SHP77 (cell line): ENCODE data around the gene FDPS.
"Not testable (repeated sequence)": the region's sequence is repeated elsewhere in the genome, so short reads cannot be mapped to it uniquely, and the experiment has no call there.

Experiments
- DNase-seq, 2 experiments: peaks; one replicate each; lab custom pipeline; 2025; lab: John Stamatoyannopoulos, UW

The FDPS gene

DNA sequence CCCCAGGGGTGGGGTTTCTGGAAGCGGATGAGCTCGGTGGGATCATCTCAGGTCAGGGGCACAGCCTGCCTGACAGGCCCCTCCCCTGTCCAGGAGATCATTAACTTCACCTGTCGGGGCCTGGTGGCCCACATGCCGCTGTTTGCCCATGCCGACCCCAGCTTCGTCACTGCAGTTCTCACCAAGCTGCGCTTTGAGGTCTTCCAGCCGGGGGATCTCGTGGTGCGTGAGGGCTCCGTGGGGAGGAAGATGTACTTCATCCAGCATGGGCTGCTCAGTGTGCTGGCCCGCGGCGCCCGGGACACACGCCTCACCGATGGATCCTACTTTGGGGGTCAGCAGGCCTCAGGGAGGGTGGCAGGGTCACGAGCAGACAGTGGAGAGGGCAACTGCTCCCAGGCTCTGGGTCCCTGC lies 23.0 kb upstream of the FDPS start:
- DNase-seq, result no peak

DNA sequence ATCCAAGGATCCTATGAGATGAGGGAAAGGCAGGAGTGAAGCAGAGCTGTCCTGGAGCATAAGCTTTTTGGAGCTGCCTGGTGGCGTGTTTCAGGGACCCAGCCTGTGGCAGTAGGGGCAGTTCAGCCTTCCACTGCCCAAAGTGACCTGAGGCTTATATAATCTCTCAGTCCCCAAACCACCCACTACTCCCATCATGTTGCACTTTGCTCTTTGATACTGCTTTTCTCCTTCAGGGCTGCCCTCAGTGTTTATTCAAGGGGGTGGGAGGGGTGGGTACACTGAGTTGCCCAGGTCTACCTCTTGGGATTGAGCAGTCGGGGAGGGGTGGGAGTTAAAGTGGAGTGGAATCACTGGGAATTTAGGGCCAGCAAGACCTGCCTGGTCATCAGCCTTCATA lies 22.1 kb upstream of the FDPS start:
- no peak for DNase-seq

DNA sequence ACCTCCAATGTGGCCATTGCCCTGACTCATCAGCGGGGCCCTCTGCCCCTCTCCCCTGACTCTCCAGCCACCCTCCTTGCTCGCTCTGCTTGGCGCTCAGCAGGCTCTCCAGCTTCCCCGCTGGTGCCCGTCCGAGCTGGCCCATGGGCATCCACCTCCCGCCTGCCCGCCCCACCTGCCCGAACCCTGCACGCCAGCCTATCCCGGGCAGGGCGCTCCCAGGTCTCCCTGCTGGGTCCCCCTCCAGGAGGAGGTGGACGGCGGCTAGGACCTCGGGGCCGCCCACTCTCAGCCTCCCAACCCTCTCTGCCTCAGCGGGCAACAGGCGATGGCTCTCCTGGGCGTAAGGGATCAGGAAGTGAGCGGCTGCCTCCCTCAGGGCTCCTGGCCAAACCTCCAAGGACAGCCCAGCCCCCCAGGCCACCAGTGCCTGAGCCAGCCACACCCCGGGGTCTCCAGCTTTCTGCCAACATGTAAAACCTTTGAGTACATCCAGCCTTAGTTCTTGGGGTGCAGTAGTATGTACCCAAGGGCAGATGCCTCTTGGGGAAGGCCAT lies 20.6 kb upstream of the FDPS start:
- DNase-seq, result no peak

DNA sequence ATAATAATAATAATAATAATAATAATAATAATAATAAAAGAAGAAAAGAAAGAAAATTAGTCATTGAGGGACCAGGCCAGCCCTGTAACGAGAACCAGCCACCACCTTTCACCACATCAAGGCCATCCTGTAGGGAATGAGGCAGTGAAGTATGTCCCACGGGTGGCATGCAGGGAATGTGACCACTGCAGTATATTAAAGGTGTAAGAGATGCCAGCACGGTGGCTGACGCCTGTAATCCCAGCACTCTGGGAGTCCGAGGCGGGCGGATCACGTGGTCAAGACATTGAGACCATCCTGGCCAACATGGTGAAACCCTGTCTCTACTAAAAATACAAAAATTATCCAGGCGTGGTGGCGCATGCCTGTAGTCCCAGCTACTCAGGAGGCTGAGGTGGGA lies 17.7 kb upstream of the FDPS start:
- not testable (repeated sequence) for DNase-seq

DNA sequence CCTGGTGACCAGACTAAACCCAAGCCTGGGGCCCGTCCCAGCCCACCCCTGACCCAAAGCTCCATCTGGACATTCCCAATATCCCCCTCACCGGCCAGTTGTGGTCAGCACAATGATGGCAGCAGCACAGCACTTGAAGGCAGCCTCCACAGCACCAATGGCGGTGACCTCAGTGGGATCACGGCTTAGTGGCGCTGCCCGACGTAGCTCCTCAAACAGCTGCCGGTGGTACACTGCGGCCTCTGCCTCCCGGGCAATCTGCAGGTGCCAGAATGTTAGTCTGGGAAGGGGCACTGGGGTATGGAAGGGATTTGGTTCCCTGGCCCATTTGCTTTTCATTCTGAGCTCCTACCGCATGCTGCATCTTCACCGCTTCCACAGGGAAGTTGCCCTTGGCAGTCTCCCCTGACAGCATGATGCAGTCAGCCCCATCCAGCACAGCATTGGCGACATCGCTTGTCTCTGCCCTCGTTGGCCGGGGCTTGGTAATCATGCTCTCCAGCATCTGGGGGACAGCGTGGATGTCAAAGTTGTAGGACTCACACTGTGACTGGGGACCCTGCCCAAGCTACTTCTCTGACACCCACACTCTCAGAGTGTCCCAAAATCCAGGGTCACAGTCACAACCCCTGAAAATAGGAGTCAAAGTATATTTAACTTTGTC lies 15.4 kb upstream of the FDPS start:
- no peak for DNase-seq

DNA sequence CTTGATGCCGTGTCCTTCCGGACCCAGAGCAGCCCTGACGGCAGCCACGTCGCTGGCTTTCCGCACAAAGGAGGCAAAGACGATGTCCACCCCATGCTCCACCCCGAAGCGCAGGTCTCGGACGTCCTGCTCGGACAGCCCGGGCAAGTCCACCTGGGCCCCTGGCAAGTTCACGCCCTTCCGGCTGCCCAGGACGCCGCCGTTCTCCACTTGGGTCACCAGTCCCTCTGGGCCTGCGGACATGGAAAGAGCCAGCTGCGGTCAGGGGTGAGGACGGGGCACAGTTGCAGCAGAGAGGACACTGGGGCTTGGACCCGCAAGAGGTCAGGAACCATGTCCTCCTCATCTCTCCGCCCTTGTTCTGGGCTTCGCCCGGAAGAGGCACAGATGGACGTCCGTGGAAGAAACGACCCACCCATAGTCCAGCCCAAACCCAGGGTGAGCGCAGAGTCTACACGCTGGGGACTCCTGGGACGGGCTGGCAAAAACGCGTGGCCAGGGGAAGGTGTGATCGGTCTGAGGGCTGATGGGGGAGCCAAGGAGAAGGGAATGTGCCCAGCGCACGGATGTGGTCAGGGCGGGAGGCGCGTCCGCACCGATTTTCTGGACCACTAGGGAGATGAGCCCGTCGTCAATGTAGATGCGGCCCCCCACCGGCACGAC lies 14.0 kb upstream of the FDPS start:
- DNase-seq, result no peak

DNA sequence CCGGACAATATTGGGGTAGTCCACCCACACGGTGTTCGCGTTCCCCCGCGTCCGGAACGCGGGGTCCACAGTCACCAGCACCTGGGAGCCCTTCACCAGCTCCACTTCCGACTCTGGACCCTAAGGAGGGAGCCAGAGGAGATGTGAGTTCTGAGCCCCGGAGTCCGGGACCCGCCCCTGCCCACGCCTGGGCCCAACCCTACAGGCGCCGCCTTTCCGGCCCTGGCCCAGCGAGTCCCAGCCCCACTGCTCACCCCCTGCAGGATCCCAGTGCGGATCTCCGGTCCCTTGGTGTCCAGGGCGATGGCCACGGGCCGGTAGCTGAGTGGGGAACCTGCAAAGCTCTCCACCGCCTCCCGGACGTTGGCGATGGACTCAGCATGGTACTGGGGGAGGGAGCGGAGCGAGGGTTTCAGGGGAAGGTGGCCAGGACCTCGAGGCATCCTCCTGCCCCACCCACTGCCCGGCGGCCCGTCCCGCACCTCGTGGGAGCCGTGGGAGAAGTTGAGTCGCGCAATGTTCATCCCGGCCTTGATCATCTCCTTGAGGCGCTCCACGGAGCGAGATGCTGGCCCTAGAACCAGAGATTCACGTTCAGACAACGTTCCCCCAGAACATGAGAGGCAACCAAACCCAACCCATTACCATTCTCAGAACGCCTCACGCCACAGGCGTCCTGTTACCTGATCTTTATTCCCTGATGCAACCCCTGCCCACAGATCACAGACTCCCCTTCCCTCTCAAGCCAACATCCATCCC lies 13.3 kb upstream of the FDPS start:
- no peak for DNase-seq

DNA sequence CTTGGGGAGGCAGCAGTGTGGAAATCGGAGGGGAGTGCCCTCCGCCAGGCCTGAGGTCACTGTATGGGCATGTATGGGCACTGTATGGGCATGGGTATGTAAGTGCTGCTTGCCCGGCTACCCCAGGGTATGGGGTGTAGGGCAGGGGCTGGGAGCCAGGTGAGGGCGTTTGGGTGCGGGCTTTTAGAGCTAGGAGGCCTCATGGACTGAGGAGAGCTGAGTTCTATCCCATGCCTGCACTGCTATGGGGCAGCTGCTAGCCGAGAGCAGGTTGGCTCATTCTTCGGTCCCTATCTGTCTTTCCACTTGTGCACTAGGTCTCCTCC lies 12.8 kb upstream of the FDPS start:
- DNase-seq, result no peak

DNA sequence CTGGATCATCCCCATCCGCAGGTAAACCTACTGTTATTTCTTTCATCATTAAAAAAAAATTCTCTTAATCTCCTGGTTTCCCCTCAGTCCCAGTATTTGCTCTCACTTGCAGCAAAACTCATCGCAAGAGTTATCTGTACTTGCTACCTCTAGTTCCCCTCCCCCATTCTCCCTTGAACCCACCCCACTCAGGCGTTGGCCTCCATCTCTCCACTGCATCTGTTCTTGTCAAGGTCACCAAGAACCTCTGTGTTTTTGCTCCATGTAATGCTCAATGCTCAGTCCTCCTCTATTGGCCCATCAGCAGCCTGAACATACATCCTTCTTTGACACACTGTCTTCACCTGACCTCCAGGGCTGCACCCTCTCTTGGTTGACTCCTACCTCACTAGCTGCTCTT lies 12.0 kb upstream of the FDPS start:
- DNase-seq, result no peak

DNA sequence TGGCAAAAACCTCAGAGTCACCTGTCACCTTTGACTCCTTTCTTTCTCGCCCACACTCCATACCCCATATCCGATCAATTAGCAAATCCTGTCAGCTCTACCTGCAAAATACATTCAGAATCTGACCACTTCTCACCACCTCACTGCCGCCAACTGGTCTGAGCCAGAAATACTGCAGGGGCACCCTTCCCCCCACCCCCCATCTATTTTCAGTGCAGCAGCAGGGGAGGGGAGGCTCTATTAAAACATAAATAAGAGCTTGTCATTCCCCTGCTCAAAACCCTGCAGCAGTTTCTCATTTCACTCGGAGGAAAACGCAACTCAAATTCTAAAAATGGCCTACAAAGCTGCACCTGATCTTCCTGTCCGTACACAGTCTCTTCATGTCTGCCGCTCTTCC lies 11.3 kb upstream of the FDPS start:
- no peak for DNase-seq

DNA sequence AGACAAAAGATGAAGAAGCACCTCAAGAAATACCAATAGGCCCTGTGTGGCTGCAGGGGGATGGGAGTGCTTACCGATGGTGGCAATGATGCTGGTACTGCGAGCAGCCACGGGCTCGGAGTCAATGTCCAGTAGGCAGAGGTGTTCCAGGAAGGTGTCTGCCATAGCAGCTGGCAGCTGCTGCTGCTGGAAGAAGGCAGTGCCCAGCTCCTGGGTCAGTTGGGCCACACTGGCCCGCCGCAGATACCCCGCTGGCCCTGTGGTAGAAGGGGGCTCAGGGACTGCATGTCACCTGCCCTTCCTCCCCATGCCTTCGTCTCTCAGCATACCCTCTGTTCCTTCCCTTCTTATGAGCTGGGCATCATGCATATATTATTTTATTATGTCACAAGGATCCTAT lies 8.6 kb upstream of the FDPS start:
- no peak for DNase-seq

DNA sequence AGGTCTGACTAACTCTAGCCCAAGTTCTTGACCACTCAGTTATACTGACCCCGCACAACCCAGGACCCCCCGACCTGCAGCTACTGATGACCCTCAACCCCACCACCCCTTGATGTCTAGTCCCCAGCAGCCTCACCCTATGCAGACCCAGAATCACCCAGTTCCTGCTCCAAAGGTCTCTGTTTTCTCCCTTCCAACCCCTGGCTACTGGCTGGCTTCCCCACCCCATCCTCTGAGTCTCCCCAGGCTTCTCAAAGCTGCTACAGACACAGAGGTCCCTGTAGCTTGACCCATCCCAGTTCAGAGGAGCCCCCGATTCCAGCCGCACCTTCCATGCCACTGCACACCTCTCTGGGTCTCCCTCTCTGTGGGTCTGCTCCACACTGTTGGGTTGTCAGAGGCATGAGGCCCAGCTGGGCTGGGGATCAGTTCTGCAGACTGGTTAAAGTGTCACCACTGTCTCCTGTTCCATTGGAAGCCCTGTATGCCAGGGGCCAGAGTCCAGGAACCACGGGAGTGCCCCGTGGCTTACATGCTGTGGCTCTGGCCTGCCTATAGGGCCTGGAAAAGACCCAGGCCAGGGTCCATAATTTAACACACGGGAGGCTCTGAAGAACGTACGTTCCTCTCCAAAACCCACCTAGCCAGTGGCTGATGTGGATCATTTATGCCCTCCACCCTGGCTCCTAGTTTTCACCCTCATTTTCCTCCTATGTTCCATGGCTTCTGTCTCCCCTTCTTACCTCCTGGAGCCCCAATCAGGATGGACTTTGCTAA lies 7.9 kb upstream of the FDPS start:
- DNase-seq, result no peak

DNA sequence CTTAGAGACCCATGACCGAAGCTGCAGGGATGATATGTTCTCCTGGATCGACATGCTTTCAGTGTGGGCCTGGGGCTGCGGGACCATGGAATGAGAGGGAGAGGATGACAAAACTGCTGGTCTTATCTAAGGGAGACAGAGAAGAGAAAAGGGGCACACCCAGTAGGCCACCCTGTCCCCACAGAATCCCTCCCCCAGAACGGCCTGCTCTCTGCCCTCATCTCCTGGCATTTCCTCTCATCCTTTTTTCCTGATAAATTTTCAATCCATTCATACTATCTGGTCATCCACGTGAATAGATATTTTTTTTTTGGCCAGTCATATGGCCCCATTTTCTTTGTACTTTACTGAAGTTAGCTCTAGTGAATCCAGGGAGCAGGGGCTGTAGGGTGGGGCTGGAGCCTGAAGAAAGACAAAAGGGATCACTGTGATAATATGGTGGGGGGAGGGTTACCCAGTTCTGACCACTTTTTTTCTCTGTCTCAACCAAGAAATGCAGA lies 7.3 kb upstream of the FDPS start, which contains the start of gene PKLR:
Gene PKLR (minus strand): TSS at position 97 of the 500 bp plus-strand sequence. CDS start 43 bp downstream, at position 54.
- no peak for DNase-seq

DNA sequence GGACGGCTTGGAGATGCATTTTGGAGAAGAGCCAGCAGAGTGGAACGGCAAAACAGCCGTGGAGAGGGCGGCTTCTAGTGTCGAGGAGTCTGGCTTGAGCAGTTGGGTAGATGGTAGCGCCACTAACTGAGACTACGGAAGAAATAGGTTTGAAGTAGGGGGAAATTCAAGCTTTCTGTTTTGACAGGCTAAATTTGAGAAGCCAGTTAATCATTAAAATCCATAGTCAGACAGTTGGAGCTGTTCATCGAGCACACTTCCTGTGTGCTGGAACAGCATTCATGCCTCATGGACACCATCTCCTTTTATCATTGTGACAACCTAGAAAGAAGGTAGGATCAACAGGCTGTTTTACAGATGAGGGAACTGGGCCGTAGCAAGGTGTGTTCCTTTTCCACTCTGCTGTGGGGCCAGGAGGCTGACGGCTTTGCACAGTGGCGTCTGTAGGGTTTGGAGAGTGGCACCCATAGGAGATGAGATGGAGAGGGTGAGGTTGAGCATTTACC lies 4.1 kb upstream of the FDPS start:
- no peak for DNase-seq

DNA sequence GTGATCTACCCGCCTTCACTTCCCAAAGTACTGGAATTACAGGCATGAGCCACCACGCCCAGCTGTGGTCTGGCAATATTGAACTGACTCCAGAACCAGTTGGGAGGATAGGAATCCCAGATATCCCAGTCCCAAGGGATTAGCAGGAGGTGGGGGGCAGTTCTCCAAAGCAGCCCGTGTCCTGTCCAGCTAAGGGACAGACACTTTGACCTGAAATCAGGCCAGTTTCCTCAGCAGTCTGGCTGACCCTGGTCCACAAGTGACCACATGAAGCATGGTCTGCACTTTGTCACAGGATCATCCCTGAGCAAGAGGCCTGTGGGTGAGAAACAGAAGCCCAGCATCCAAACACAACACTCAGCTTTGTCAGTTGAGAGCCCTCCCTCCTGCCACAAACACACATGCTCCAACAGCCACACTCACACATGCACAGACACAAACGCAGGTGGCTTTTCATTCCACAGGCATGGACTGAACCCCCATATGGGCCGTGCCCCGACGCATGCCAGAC lies 2.7 kb upstream of the FDPS start:
- DNase-seq, result no peak

DNA sequence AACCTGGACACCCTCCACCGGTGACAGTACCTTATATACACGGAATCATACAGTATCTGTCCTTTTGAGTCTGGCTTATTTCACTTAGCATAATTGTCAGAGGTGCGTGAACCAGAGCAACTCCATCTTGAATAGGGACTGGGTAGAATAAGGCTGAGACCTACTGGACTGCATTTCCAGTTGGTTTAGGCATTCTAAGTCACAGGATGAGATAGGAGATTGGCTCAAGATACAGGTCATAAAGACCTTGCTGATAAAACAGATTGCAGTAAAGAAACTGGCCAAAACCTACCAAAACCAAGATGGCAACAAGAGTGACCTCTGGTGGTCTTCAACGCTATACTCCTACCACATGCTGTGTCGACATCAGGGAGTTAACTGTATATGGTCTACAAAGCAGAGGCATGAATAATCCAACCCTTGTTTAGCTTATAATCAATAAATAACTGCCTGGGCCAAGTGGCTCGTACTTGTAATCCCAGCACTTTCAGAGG lies 1.4 kb upstream of the FDPS start:
- peak; percentile 15 to 49 for DNase-seq

DNA sequence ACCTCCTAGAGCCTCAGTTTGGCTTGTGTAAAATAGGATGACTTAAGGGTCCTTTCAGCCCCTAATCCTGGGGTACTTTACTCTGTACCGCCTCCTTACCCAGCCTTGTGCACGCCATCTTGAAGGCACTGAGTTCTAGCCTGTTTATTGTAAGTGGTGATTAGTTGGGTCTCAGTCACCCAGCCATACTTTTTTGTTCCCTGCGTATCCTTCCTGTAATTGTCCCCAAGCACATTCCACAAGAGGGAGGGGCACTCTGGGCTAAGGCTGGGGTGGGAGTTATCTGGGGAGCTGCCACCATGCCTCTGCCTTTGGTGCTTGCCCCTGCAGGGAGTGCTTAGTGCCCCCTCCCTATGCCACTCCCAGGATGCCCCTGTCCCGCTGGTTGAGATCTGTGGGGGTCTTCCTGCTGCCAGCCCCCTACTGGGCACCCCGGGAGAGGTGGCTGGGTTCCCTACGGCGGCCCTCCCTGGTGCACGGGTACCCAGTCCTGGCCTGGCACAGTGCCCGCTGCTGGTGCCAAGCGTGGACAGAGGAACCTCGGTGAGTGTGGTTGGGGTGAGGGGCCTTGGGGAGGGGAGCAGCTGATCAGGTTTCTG lies 856 bp downstream of the FDPS start:
- no peak for DNase-seq

DNA sequence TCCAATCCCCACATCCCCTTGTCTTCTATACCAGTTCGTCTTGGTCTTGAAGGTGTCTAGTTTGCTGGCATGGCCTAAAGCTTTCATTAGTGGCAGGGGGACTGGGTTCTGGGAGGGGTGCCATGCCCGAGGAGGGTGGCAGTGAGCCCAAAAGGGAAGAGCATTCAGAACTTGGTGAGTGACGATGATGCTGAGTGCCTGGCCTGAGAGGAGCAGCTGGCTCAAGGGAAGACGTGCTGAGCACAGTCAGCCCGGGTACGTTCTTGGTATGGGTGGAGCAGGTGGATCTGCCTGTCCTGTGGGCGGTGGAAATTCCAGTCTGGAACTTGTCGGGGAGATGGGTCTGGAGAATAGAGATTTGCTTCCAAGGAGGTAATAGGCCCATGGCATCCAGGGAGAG lies 4.6 kb downstream of the FDPS start:
- no peak for DNase-seq

DNA sequence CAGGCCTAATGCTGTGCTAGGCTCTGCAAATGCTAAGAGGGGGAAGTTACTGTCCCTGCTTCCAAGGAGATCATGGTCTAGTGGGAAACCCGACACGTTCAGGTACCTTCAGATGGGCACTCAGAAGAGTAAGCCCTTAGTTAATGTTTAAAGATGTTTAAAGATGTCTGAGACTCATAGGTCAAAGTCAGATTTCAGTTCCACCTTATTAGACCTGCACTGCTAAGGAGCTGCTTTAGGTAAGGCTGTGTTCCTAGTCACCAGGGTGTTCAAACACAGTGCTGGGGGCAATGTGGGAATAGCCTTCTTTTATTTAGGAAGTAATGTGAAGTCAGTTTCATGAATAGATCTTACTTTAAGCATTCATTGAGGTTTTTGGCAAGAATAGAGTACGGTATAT lies 8.3 kb downstream of the FDPS start:
- no peak for DNase-seq

DNA sequence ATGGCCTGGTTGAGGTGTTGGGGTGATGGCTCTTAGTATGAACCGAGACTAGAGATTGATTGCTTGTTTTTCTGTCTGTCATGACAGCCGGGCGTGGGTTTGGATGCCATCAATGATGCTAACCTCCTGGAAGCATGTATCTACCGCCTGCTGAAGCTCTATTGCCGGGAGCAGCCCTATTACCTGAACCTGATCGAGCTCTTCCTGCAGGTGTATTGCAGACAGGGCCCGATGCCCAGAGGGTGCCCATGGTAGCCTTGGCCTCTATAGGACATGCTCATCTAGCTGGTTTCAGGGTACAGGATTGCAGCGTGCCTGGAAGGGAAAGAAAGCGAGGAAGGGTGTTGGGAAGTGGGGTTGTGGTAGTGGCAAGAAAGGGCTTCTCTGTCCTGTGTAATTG lies 9.4 kb downstream of the FDPS start:
- no peak for DNase-seq

DNA sequence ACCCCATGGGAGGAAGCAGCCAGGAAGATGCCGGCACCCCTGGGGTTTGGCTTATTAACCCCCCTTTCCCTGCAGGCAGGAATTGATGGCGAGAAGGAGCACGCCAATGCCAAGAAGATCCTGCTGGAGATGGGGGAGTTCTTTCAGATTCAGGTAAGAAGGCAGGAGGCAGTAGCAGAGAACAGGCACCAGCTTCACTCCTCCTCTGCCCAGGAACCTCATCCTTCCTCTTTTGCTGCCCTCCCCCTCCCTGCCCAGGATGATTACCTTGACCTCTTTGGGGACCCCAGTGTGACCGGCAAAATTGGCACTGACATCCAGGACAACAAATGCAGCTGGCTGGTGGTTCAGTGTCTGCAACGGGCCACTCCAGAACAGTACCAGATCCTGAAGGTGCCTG lies 10.9 kb downstream of the FDPS start:
- no peak for DNase-seq
